Measurements from ENCODE around the gene BORA.
"Not testable (repeated sequence)": the region's sequence is repeated elsewhere in the genome, so short reads cannot be mapped to it uniquely, and the experiment has no call there.

Gene BORA

DNA sequence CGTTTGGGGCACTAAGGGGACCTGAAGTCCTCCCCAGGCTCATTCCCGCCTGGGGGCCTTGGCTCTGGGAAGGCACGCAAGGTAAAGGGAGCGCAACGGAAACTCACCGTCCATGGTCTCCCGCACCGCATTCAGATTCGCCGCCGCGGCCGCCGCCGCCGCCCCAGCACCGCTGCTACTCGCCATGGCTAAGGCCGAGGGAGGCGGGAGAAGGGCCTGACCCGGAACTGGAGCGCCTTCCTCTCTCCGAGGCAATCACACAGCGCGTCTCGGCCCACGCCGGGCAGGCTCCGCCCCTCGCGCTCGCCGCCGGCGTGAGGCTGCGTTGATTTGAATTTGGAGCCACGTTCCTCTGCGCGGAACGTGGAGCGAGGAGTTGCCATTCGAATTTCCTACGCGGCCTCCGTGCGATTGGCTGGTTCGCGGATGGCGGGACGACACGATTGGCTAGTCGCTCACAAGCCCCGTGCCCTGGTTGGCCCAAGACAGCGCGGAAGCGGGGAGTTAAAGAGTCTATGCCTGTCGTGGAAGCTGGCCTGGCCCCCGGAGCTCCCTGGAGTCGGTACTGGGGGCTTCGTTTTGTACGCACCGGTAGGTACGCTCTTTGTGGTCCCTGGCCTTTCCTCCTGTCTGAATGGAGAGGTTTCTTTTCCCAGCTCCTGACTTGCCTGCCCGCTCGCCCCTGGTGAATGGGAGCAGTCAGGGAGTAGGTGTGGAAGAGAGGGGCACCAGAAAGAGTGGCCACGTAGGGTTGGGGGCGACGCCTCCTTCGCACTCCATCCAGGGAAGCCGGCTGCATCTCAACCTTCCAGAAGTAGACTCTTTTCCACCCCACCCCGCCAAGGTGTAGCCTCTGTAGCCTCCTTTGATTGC, at the start of gene BORA, which contains the start of gene MZT1:
Gene BORA, plus strand, starts transcription at position 507 of the 873 bp plus-strand sequence. CDS start 1,018 bp downstream, outside the sequence.
Gene MZT1, minus strand, starts transcription at position 213 of the 873 bp plus-strand sequence. Its CDS starts 27 bp downstream, at position 186.
- peak; percentile 88 to 93 (median 88) for DNase-seq (ENCODE audit: low read depth in 3 of 3)

DNA sequence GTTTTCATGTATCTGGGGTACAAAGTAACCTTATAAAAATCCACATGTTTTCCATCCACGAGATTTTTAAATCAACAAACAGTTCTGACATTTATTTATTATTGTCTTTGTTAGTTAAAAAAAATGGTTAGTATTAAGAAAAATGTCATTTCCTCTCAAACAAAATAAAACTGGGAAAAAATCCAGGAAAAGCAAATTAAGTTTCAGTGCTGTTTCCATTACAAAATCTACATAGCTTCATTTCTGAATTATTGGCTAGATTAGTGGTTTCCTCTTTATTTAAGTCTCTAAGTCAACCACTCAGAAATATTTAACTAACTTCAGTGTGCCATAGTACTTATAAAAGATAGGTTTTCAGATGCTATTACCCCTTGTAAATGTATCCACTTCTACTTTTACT, 49.4 kb upstream of the BORA start:
- no peak for DNase-seq (ENCODE audit: low read depth in 3 of 3)

DNA sequence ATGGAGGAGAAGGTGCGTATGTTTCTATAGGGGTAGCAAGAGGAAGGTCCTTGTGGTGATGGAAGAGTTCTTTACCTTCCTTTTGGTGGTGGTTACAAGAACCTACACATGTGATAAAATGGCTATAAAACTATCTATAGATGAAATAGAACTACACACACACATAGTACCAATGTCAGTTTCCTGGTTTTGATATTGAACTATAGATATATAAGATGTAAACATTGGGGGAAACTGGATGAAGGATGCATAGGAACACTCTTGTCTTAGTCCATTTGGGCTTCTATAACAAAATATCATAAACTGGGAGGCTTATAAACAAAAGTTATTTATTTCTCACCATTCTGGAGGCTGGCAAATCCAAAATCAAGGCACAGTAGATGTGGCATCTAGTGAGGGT, 47.4 kb upstream of the BORA start:
- no peak for DNase-seq (ENCODE audit: low read depth in 3 of 3)

DNA sequence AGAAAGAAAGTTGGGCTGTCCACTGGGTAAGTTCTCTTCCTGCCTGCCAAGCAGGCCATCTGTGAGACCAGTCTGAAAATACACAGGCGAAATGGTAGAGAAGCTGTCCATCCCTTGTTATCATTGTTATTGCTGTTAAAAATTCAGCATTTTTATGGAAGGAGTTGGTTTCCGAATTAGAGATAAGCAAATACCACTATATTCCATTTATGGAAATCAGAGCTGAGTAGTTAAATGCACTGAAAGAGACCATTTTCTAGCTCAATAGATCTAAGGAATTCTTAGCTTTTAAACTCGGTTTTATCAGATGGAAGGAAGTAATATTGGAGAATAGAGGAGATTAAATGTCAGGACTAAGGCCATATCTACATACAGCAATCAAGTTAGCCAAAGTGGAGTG, 41.0 kb upstream of the BORA start:
- no peak for DNase-seq (ENCODE audit: low read depth in 3 of 3)

DNA sequence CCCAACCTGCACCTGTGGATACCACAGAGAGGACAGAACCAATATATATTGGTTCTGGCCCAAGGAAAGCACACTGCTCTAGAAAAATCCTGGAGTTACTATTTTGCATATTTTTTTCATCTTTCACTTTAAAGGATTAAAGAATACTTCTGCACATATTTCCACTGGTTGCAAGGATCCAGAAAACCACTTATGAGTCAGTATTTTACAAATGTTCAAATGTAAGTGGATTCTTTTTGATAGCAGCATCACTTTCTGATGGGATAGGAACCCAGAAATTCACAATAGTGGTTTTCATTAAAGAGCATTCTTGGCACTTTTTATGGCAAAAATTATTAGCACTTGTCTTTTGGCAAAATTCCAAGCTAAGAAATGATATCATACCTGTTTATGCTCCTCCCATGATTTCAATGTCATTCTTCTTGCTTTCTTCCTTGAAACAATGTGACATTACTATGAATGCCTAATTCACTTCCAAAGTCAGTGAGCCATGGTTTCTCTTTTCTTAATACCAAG, 38.5 kb upstream of the BORA start:
- DNase-seq (ENCODE audit: low read depth in 3 of 3) = no peak

DNA sequence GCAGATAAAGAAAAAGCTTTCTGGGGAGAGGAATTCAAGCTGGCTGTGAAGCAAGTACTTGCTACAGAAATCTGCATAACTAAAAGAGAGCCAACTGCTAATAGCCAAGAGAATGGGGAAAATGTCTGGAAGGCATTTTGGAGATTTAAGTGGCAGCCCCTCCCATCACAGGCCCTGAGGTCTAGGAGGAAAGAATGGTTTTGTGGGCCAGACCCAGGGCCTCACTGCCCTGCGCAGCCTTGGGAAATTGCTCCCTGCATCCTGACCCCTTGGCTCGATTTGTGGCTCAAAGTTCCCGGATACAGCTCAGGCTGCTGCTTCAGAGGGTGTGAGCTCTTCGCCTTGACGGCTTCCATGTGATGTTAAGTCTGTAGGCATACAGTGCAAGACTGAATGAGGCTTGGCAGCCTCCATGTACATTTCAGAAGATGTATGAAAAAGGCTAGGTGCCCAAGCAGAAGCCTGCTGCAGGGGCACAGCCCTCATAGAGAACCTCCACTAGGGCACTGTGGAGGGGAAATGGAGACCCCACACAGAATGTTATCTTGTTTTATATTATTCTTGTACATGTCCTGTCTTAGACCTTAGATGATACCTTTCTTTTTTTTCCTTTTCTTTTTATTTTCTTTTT, 34.7 kb upstream of the BORA start:
- DNase-seq (ENCODE audit: low read depth in 3 of 3) = no peak

DNA sequence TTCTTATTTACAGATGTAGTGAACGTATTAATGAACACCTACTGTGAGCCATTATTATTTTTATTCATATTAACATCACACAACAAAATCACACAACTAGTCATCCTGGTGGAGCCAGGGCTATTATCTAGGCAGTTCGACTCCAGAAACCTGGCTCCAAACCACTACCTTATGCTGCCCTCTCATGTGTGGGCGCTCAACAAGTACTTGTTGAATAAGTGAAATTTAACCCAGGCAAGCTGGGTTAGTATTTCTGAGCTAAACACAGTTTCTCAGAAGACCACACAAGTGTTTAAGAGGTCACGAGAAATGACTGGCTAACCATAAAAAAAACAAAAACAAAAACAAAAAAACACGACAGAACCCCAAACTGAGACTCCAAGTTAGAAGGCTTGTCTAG, 33.9 kb upstream of the BORA start:
- DNase-seq (ENCODE audit: low read depth in 3 of 3) = no peak

DNA sequence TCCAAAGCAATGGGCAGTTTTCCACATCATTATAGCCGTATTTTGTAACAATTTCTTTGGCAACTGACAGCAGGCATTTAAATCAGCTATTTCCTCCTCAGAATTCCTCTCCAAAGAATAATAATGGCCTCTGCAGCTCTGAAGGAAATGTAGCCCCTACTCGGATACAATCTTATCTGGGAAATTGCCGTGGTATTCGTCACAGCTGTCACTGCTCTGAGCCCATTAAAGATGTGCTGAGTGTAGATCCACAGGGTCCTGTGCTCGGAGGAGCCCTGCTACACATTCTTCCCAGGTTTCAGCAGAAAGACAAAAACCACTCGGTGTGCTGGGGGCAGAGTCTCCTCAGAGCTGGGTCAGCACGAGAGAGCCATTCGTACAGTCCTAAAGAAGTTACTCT, 33.4 kb upstream of the BORA start:
- DNase-seq (ENCODE audit: low read depth in 3 of 3) = no peak

DNA sequence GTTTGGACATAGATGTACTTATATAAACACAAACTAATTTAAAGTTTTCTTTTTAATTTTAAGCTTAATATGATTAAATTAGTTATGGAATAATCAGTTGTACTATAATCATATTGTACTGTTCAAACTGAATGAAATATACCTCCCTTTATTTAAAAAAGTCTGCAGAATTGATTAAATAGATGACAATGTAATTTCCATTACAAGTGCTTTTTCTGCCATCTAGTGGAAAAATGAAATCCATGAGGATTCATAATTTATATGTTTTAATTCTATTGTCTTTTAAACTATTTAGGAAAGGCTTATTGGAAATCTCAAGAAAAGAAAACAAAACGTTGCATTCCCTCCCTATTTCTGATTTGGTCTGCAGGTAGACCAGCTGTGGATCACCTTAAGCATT, 31.1 kb upstream of the BORA start:
- DNase-seq (ENCODE audit: low read depth in 3 of 3) = no peak

DNA sequence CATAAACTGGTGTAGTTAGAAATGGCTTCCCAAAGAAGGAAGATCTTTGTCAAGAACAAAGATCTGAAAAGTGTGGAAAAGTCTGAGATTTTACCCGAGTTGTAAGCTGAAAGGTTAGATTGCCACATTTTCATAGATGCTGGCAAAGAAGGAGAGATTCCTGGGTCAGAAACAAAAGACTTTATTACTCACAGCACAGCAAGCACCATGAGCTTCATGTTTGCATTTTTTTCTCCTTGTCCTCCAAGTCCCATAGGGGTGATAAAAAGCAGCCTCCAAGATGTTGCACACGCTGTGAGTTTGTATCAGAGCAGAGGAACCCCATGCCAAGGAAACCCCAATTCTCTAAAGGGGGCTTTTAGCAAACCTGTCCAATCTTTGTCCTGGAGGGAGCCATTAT, 29.6 kb upstream of the BORA start:
- no peak for DNase-seq (ENCODE audit: low read depth in 3 of 3)

DNA sequence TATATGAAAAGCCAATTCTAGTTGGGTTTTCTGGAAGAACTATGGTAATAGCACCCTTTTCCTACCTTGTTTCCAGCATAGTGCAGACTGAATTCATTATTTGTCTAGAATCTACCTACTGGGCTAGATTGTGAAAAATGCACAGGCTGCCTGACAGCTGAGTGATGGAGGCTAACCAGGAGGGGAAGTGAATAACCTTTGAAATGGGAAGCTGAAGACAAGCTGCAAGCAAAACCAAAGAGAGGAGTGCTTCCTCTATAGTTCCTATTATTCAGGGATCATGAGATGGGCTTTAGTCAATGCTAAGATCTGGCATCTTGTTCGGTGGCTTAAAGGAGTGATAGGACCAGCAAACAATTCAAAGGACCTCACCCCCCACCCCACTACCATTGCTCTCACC, 27.2 kb upstream of the BORA start:
- no peak for DNase-seq (ENCODE audit: low read depth in 3 of 3)

DNA sequence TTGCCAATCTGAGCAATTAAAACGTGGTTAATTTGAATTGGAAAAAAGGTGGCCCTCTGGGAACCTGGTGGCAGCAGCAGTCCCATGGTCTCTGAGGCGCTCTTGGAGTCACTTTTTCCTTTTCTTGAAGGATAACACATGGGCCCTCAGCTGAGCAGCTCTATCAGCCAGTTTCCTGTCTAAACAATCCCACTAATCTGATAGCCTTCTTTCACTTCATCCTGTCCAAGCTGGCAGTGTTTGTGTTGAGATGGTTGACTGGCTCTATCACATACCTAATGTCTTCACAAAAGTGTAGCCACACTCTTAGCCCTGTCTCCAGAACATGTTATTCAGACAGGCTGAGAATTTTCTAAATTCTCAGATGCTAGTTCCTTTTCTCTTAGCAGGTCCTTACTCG, 10.9 kb upstream of the BORA start:
- no peak for DNase-seq (ENCODE audit: low read depth in 3 of 3)

DNA sequence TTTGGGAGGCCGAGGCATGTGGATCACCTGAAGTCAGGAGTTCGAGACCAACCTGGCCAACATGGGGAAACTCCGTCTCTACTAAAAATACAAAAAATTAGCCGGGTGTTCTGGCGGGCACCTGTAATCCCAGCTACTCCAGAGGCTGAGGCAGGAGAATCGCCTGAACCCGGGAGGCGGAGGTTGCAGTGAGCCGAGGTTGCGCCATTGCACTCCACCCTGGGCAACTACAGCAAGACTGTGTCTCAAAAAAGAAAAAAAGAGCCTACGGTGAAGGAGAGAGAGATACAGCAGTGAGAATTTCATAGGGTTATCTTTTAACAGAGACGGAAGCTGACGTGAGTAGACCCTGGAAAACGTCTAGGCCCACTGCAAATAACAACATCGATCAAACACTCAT, 1.5 kb upstream of the BORA start:
- not testable (repeated sequence) for DNase-seq (ENCODE audit: low read depth in 3 of 3)

DNA sequence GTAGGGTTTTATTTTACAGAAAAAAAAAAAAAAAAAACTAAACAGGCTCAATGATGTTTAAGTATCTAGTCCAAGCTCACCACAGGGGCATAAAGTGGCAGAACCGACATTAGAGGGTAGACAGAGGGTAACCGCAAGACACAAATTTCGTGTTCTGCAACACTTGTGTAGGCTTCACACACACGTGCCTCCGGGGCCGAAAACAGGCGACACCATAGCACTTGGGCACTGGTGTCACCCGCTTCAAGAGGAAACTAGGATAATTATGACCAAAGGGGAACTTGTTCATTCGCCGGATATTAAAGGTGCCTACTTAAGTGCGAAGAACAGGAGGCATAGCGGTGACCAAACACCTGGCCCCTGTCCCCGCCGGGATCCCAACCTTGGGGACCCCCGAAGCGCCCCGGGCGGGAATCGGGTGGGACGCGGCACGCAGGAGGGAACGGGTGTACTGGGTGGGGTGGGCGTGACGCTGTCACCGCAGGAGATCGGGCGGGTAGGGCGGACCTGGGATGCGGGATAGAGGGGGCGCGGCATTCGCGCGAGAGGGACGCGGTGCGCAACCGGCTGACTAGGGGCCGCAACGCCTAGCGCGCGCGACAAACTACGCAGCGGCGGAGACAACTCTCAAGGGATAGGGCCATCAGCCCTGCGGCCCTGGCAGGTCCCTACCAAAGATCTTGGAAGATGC, 852 bp upstream of the BORA start:
- peak; percentile 7 to 35 (median 10) for DNase-seq (ENCODE audit: low read depth in 3 of 3)

DNA sequence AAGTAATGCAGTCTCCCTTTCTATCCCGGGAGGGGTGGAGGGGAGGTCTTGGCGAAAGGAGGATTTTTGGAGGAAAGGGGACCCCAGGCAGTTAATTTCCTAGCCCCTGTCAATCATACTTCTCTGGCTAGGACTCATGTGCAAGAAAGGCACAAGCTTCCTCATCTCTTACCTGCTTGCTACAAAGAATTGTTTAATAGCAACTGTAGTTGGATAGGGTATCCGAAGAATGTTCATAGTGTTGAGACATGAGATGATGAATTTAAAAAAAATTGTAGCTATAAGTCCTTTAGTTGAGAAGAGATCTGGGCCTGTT, 525 bp downstream of the BORA start:
- DNase-seq (ENCODE audit: low read depth in 3 of 3) = no peak

DNA sequence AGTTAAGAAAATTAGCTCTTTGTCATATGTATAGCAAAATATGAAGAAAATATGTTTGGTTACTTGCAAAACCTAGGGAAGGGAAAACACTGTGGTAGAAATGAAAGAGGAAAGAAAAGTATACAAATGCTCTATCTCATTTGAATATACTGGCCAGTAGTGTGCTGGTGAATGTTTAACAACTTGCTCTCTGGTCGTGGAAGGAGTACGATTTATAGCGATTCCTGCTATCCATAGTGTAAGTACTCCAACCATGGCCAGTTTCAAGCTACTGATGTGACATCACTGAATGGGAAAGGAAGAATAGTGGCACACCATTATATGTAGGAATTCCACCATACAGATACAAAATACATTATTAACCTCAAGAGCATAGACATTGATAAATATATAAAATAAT, 9.3 kb downstream of the BORA start:
- no peak for DNase-seq (ENCODE audit: low read depth in 3 of 3)

DNA sequence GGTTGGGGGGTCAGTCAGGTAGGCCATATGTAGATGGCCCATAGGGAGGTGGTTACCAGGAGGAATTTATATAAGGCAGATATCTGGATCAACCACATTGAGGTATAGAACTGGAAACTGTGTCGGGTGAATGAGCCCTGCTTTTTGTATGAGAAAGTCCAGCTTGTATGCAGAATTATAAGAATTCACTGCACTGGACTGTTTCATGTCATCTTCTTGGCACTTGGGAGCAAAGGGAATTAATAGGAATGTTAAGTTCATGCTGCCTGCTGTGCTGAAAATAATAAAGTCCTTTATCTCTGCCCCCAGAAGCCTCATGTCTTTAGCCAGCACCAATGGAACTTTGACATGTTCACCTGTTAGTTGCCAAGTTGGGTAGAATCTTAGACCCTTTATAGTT, 12.3 kb downstream of the BORA start:
- no peak for DNase-seq (ENCODE audit: low read depth in 3 of 3)

DNA sequence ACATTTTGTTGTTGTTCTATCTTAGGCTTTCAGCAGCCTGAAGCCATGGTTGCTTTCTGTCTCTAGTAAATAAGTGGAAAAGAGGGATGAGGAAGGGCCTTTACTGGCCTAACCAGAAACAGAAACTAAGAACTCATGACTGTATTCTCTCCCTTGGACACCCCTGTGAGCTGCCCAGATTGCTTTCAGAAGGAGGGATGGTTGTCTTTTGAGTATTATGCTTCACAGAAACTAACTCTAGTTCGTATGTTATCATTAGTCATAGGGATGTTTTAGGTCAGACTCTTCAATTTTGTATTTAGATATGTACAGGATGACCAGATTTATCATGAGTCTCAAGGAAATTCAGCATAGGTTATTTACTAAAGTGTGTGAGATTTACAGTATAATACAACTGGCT, 17.5 kb downstream of the BORA start:
- no peak for DNase-seq (ENCODE audit: low read depth in 3 of 3)

DNA sequence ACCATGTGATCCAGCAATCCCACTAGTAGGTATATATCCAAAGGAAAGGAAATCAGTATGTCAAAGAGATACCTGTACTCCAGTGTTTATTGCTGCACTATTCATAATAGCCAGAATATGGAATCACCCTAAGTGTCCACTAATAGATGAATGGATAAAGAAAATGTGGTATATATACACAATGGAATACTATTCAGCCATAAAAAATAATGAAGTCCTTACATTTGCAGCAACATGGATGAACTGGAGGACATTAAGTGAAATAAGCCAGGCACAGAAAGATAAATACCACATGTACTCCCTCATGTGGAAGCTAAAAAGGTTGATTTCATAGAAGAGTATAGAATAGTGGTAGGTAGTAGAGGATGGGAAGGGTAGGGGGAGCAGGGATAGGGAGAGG, 23.5 kb downstream of the BORA start:
- no peak for DNase-seq (ENCODE audit: low read depth in 3 of 3)

DNA sequence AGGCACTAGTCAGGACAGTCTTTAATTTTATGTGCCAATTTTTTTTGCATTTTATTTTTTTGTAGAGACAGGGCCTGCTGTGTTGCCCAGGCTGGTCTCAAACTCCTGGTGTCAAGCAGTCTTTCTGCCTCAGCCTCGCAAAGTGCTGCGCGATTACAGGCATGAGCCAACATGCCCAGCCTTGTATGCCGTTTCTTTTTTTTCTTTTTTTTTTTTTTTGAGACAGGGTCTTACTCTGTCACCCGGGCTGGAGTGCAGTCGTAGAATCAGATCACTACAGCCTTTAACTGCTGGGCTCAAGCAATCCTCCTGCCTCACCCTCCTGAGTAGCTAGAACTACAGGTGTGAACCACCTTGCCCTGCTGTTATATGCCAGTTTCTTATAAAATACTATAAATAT, 26.4 kb downstream of the BORA start:
- no peak for DNase-seq (ENCODE audit: low read depth in 3 of 3)

DNA sequence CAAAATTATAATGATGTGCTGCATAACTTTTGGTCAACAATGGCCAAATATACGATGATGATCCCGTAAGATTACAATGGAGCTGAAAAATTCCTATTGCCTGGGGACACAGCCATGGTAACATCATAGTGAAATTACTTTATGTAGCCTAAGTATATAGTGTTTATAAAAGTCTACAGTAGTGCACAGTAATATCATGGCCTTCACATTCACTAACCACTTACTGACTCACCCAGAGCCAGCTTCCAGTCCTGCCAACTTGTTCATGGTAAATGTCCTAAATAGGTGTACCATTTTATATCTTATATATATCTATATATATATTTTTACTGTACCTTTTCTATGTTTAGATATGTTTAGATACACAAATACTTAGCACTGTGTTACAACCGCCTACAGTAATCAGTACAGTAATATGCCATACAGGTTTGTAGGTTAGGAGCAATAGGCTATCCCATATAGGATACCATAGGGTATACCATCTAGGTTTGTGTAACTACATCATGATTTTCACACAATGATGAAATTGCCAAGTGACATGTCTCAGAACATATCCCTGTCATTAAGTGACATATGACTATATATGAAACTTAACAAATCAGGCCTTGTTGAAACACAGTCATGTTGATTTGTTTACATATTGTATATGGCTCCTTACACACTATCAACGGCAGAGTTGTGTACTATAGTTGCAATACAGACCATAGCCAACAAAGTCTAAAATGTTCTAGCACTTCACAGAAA, 30.2 kb downstream of the BORA start:
- no peak for DNase-seq (ENCODE audit: low read depth in 3 of 3)

DNA sequence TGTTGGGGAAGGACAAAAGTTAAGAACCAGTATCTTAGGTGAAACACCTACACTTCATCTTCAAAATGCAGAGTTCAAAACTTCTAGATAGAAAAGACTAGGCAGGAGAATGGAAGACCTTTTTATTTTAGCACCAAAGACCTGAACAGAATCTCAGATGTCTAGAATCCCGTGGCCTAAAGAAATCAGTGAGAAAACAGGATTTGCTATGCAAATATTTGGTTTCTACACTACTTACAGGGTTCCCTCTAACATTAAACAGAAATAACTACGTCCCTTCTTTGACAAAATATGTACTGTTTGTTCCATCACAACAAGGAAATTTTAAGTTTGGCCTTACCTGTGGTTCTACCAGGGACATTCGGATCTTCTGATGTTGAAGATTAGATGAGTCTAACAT, 32.5 kb downstream of the BORA start:
- DNase-seq (ENCODE audit: low read depth in 3 of 3) = no peak
